DND-41 (cell line): ENCODE data around the gene SEC31A.

Experiments
- ATAC-seq: fragments of 200-7000 bp; cut with Tn5 transposase; 3 replicates; pipeline ENCODE4 v1.9.1; 2021; ENCODE audit warnings: low read depth; ENCODE audit not compliant: insufficient read depth
- DNase-seq: peaks from one replicate; pipeline ENCODE4 v3.0.0-alpha.2; 2020
- H2AFZ ChIP-seq: 2 replicates; pipeline ENCODE4 v1.6.0; 2012; ENCODE audit warnings: low read depth, low read length
- H3K27ac ChIP-seq: 2 replicates; pipeline ENCODE4 v1.5.1; 2012; ENCODE audit warnings: low read length, inconsistent platforms
- H3K27me3 ChIP-seq: fragments of 200-600 bp; sonication (generic); 2 replicates; pipeline ENCODE4 v1.6.0; 2012; ENCODE audit warnings: low read length, mild to moderate bottlenecking, inconsistent platforms; ENCODE audit not compliant: insufficient read depth, poor library complexity
- H3K36me3 ChIP-seq: 2 replicates; pipeline ENCODE4 v1.5.1; 2012; ENCODE audit warnings: low read length, inconsistent platforms; ENCODE audit not compliant: insufficient read depth
- H3K4me1 ChIP-seq: 2 replicates; pipeline ENCODE4 v1.5.1; 2012; ENCODE audit warnings: mild to moderate bottlenecking, low read length; ENCODE audit not compliant: insufficient read depth
- H3K4me2 ChIP-seq: 2 replicates; pipeline ENCODE4 v1.6.0; 2012; ENCODE audit warnings: mild to moderate bottlenecking, moderate library complexity, low read length, inconsistent platforms; ENCODE audit not compliant: insufficient read depth
- H3K4me3 ChIP-seq, 2 experiments: fragments of 200-600 bp in 1 of 2; shearing (Covaris generic) in 1 of 2; 2 replicates each; pipeline ENCODE4 v1.5.1; 2012 to 2016; ENCODE audit warnings: inconsistent platforms in 2 of 2, low read length in 2 of 2, mild to moderate bottlenecking in 2 of 2, low read depth in 1 of 2, moderate library complexity in 1 of 2
- H3K79me2 ChIP-seq: 2 replicates; pipeline ENCODE4 v1.6.0; 2012; ENCODE audit warnings: low read length, inconsistent platforms; ENCODE audit not compliant: insufficient read depth
- H3K9ac ChIP-seq: 2 replicates; pipeline ENCODE4 v1.6.0; 2012; ENCODE audit warnings: low read depth, mild to moderate bottlenecking, inconsistent platforms, low read length, moderate library complexity
- H3K9me3 ChIP-seq: 2 replicates; pipeline ENCODE4 v1.5.1; 2012; ENCODE audit warnings: low read length, moderate library complexity, mild to moderate bottlenecking, inconsistent platforms; ENCODE audit not compliant: insufficient read depth, severe bottlenecking
- H4K20me1 ChIP-seq: 2 replicates; pipeline ENCODE4 v1.6.0; 2012; ENCODE audit warnings: low read length; ENCODE audit not compliant: insufficient read depth
- EZH2 ChIP-seq: IDR thresholded peaks from 3 replicates; pipeline ENCODE4 v1.6.1; 2012; ENCODE audit warnings: borderline replicate concordance, low read depth, mild to moderate bottlenecking, moderate library complexity, low read length, inconsistent platforms; ENCODE audit not compliant: severe bottlenecking
- TF ChIP-seq, protein P1 (sequence below): IDR thresholded peaks from 2 replicates; pipeline ENCODE4 v1.5.1; 2012; ENCODE audit warnings: borderline replicate concordance, low read length, moderate library complexity, mild to moderate bottlenecking; ENCODE audit not compliant: poor library complexity, severe bottlenecking; ENCODE audit errors: extremely low read depth

The SEC31A gene

DNA sequence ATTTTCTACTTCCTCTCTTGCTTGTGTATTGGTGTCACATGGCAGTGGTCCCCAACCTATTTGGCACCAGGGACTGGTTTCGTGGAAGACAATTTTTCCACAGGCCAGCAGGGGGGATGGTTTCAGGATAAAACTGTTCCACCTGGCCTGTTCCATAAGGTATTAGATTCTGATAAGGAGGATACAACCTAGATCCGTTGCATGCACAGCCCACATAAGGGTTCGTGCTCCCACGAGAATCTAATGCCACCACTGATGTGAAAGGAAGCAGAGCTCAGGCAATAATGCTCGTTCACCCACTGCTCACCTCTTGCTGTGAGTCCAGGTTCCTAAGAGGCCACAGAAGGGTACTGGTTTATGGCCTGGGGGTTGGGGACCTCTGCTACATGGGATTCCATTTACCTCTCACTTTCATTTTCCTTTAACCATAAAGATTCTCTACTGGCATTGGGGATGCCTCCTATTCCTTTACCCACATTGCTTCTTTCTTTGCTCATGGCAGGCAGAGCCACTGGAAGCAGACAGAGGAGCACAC lies 38.1 kb downstream of the SEC31A start:
- ATAC-seq (no peak), DNase-seq (no peak)
- no peak overlapping the region for H3K4me3 ChIP-seq
- no peaks in the 10 kb centered on the region for H3K4me1 ChIP-seq
- no peaks in the 10 kb centered on the region for H3K79me2 ChIP-seq
- no peaks in the 10 kb centered on the region for H3K9me3 ChIP-seq
- no peak overlapping the region for H3K27ac ChIP-seq
- H2AFZ ChIP-seq, result no peak overlapping the region
- no peak overlapping the region for H3K9ac ChIP-seq
- TF ChIP-seq, protein P1, sequence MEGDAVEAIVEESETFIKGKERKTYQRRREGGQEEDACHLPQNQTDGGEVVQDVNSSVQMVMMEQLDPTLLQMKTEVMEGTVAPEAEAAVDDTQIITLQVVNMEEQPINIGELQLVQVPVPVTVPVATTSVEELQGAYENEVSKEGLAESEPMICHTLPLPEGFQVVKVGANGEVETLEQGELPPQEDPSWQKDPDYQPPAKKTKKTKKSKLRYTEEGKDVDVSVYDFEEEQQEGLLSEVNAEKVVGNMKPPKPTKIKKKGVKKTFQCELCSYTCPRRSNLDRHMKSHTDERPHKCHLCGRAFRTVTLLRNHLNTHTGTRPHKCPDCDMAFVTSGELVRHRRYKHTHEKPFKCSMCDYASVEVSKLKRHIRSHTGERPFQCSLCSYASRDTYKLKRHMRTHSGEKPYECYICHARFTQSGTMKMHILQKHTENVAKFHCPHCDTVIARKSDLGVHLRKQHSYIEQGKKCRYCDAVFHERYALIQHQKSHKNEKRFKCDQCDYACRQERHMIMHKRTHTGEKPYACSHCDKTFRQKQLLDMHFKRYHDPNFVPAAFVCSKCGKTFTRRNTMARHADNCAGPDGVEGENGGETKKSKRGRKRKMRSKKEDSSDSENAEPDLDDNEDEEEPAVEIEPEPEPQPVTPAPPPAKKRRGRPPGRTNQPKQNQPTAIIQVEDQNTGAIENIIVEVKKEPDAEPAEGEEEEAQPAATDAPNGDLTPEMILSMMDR, result no peak
- no peak for TF ChIP-seq EZH2
- H3K27me3 ChIP-seq, result no peaks in the 10 kb centered on the region
- peaks cover 85% of the 10 kb centered on the region for H3K36me3 ChIP-seq
- no peaks in the 10 kb centered on the region for H4K20me1 ChIP-seq
- no peak overlapping the region for H3K4me2 ChIP-seq

DNA sequence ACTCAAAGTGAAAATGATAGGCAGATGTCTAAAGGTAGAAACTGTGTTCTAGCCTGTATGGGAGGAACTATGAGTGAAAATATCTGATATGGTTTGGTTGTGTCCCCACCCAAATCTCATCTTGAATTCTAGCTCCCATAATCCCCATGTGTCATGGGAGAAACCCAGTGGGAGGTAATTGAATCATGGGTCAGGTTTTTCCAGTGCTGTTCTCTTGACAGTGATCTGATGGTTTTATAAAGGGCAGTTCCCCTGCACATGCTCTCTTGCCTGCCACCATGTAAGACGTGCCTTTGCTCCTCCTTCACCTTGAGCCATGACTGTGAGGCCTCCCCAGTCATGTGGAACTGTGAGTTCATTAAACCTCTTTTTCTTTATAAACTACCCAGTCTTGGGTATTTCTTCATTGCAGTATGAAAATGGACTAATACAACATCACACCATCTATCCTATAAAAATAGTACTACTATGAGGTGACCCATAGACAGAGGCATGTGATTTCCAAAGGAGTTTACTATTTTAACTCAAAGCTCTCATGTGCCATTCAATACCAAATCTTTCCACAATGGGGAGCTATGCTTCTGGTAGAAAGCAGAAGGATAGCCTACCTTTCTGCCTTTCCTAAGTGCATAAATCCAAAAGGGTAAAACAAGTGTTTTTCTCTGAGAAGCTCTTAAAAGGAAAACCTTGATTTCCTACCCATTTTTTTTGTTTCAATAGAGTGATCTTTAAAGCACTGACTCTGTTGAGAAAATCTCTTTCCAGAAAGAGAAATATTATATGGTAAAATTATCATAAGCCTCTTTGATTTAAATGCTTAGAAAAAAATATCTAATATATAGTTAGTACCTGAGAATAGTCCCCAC lies 38.8 kb downstream of the SEC31A start:
- Histone ChIP-seq H2AFZ (no peak overlapping the region), H3K36me3 (peaks cover 87% of the 10 kb centered on the region), H3K27ac (no peak overlapping the region), H3K4me3 (no peak overlapping the region), H3K79me2 (no peaks in the 10 kb centered on the region), H3K4me2 (no peak overlapping the region), H3K27me3 (no peaks in the 10 kb centered on the region), H4K20me1 (no peaks in the 10 kb centered on the region), H3K9me3 (no peaks in the 10 kb centered on the region), H3K4me1 (no peaks in the 10 kb centered on the region), H3K9ac (no peak overlapping the region)
- DNase-seq (no peak), ATAC-seq (peak; percentile 68; the same call in 2 of the 3 replicates)
- TF ChIP-seq, protein P1, result peak; percentile 65
- TF ChIP-seq EZH2, result no peak

DNA sequence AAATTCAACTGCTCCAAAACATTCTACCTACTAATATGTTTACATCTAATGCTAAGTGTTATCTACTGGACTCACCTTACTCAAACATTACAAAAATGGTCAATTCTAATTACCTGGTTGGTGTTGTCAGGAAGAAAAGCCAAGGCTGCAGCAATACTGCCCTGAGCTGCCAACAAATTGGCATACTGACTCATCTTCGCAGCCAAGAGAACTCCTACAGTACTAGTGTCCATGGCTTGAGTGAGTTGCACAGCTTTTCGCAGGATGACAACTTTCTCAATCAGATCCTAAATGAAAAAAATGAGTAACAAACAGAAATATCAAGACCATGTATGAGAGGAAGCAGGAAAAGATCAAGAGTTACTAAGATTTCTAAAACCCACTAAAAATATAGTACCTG lies 39.6 kb downstream of the SEC31A start:
- no peak overlapping the region for H2AFZ ChIP-seq
- ATAC-seq, result no peak
- H3K9me3 ChIP-seq, result no peaks in the 10 kb centered on the region
- no peaks in the 10 kb centered on the region for H3K27me3 ChIP-seq
- no peak overlapping the region for H3K9ac ChIP-seq
- no peak for DNase-seq
- H3K36me3 ChIP-seq, result peaks cover 84% of the 10 kb centered on the region
- H4K20me1 ChIP-seq, result no peaks in the 10 kb centered on the region
- no peak overlapping the region for H3K27ac ChIP-seq
- no peaks in the 10 kb centered on the region for H3K4me1 ChIP-seq
- H3K79me2 ChIP-seq, result no peaks in the 10 kb centered on the region
- no peak overlapping the region for H3K4me2 ChIP-seq
- H3K4me3 ChIP-seq, result no peak overlapping the region
- TF ChIP-seq EZH2, result no peak
- TF ChIP-seq, protein P1, result no peak
